GM12872 (cell line): ENCODE results near the gene KCNJ16.

Experiments
- CTCF ChIP-seq: IDR thresholded peaks from 3 replicates; pipeline ENCODE4 v1.5.1; 2011; ENCODE audit warnings: low read depth, mild to moderate bottlenecking, low read length, moderate library complexity; ENCODE audit not compliant: insufficient read depth

The KCNJ16 gene

GRCh38 chr17:70119545-70119944 is 44.5 kb downstream of the KCNJ16 start:
- TF ChIP-seq CTCF = no peak

GRCh38 chr17:70119983-70120382 is 45.0 kb downstream of the KCNJ16 start:
- TF ChIP-seq CTCF = no peak

GRCh38 chr17:70120425-70120824 is 45.4 kb downstream of the KCNJ16 start:
- TF ChIP-seq CTCF = no peak

- no peak for TF ChIP-seq CTCF
These were observed 46.1 kb downstream of the KCNJ16 start for GRCh38 chr17:70121126-70121525.

GRCh38 chr17:70123193-70123592 is 48.2 kb downstream of the KCNJ16 start:
- no peak for TF ChIP-seq CTCF

- no peak for TF ChIP-seq CTCF
These were observed 49.7 kb downstream of the KCNJ16 start for GRCh38 chr17:70124723-70125122.

- no peak for TF ChIP-seq CTCF
These were observed 52.3 kb downstream of the KCNJ16 start for GRCh38 chr17:70127221-70127873.
